IPS-15b (cell line): ENCODE measurements around the gene NSUN6.

Experiments used
- H3K27me3 ChIP-seq: one replicate; pipeline ENCODE4 v1.6.1; 2013; ENCODE audit warnings: low read length; ENCODE audit not compliant: control insufficient read depth, insufficient read depth
- H3K36me3 ChIP-seq: one replicate; pipeline ENCODE4 v1.6.1; 2013; ENCODE audit warnings: low read length; ENCODE audit not compliant: control insufficient read depth, insufficient read depth
- H3K4me1 ChIP-seq: one replicate; pipeline ENCODE4 v1.6.1; 2013; ENCODE audit warnings: mild to moderate bottlenecking, low read length; ENCODE audit not compliant: control insufficient read depth, insufficient read depth
- H3K4me3 ChIP-seq: one replicate; pipeline ENCODE4 v1.5.1; 2013; ENCODE audit warnings: low read depth, low read length
- H3K9ac ChIP-seq: one replicate; pipeline ENCODE4 v1.6.1; 2013; ENCODE audit warnings: low read depth, mild to moderate bottlenecking, low read length
- H3K9me3 ChIP-seq: one replicate; pipeline ENCODE4 v1.6.1; 2013; ENCODE audit warnings: mild to moderate bottlenecking, low read length; ENCODE audit not compliant: control insufficient read depth, insufficient read depth

NSUN6 gene

DNA sequence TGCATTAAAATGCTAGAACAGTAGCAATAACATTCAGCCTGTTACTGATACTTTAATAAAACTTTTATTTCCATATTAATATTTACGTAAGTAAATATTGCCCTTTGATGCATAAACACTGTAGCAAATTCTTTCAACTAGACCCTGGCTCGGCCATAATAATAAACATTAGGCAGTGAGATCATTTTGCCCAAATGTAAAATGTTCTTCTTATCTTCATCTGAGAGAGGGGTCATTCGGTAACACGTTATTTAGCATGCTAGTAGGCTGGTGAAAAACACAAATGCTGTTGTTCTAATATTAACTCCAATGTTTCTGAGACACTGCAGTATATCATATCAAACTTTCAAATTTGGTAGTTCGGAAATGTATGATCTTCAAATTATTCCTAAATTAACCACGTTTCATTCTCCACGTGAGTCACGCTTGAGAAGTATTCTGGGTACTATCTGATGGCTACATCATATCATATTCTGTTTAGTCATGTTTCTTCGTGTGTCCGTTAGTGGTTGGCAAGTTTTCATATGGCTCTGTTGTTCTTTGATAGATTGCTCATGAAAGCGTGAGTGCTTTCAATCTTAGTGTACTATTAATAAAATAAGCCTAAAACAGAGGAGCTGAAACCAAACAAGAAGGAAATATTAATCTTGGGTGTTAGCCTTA, 145.8 kb downstream of the NSUN6 start:
- Histone ChIP-seq H3K36me3 (no peaks in the 10 kb centered on the region), H3K27me3 (no peaks in the 10 kb centered on the region), H3K9ac (no peak overlapping the region), H3K4me1 (no peaks in the 10 kb centered on the region), H3K4me3 (no peak overlapping the region), H3K9me3 (no peaks in the 10 kb centered on the region)

GRCh38 chr10:18504161-18504560, 147.2 kb downstream of the NSUN6 start:
- Histone ChIP-seq H3K4me1 (no peaks in the 10 kb centered on the region), H3K9me3 (no peaks in the 10 kb centered on the region)

GRCh38 chr10:18501629-18502028, 149.8 kb downstream of the NSUN6 start:
- H3K9ac ChIP-seq = no peak overlapping the region
- no peak overlapping the region for H3K4me3 ChIP-seq
- H3K9me3 ChIP-seq = no peaks in the 10 kb centered on the region
- H3K36me3 ChIP-seq = no peaks in the 10 kb centered on the region
- no peaks in the 10 kb centered on the region for H3K4me1 ChIP-seq
- H3K27me3 ChIP-seq = no peaks in the 10 kb centered on the region

More at GRCh38 chr10:18504161-18504560, 147.2 kb downstream of the NSUN6 start:
- Histone ChIP-seq H3K9ac (no peak overlapping the region), H3K36me3 (no peaks in the 10 kb centered on the region), H3K27me3 (no peaks in the 10 kb centered on the region), H3K4me3 (no peak overlapping the region)

GRCh38 chr10:18501198-18501597, 150.2 kb downstream of the NSUN6 start:
- no peaks in the 10 kb centered on the region for H3K4me1 ChIP-seq
- H3K27me3 ChIP-seq = no peaks in the 10 kb centered on the region
- H3K4me3 ChIP-seq = no peak overlapping the region
- no peaks in the 10 kb centered on the region for H3K36me3 ChIP-seq
- no peaks in the 10 kb centered on the region for H3K9me3 ChIP-seq
- H3K9ac ChIP-seq = no peak overlapping the region

- Histone ChIP-seq H3K27me3 (no peaks in the 10 kb centered on the region), H3K9ac (no peak overlapping the region), H3K4me1 (no peaks in the 10 kb centered on the region), H3K4me3 (no peak overlapping the region), H3K36me3 (no peaks in the 10 kb centered on the region), H3K9me3 (no peaks in the 10 kb centered on the region)
These were observed 150.8 kb downstream of the NSUN6 start for GRCh38 chr10:18500576-18500975.

DNA sequence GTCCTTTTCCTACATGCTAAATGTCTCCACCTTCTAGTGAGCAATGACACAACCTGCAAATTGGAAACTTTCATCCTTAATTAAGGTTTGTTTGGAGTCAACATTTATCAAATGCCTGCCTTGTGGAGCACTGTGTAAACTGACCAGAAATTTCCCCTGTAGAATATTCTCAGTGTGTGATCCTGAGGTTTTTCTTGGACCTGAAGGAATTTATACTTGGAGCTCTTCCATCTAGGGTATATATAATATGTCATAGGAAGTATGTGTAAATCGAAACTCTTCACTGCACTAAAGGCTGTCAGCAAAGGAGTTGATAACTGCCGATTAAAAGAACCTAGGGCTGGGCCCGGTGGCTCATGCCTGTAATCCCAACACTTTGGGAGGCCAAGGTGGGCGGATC, 152.4 kb downstream of the NSUN6 start:
- no peaks in the 10 kb centered on the region for H3K9me3 ChIP-seq
- no peaks in the 10 kb centered on the region for H3K4me1 ChIP-seq
- no peak overlapping the region for H3K4me3 ChIP-seq
- H3K36me3 ChIP-seq = no peaks in the 10 kb centered on the region
- no peak overlapping the region for H3K9ac ChIP-seq
- H3K27me3 ChIP-seq = no peaks in the 10 kb centered on the region

DNA sequence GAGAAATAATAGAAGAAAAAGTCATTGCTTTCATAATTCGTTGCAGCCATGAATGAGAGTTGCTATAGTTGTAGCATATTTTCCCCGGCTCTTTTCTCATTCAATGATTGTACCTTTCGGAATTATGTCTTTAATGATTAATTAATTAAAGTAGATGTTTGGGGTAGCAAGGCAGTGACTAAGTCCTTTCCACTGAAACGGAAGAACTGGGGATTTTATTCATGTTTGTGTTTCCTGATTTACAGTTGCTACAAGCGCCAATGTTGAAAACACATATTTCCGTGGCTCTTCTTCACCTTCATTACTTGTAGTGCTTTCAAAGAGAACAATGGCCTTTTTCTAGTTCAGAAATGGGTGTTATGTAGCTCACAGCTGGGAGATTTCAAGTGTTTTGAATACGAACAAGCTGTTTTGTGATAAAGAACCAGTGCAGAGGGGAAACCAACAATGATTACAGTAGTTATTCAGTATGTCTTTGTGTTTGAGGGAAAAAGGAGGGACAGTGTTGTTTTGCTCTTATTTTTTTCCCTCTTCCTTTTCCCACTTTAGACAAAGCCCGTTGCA, 153.5 kb downstream of the NSUN6 start:
- Histone ChIP-seq H3K27me3 (no peaks in the 10 kb centered on the region), H3K9ac (no peak overlapping the region), H3K4me1 (no peaks in the 10 kb centered on the region), H3K36me3 (no peaks in the 10 kb centered on the region), H3K9me3 (no peaks in the 10 kb centered on the region), H3K4me3 (no peak overlapping the region)
